Right lobe of liver (tissue), 4 donors: Measurements from ENCODE around the gene NSG1.

Source experiments
- POLR2A ChIP-seq: fragments of 450-650 bp; IDR thresholded peaks from one replicate; pipeline ENCODE4 v1.6.1; 2017; ENCODE audit warnings: antibody characterized with exemption, mild to moderate bottlenecking
- TF ChIP-seq, protein P1 (sequence below), 4 donors: fragments of 200-600 bp in 3 of 4; fragments of 450-650 bp in 1 of 4; IDR thresholded peaks; one replicate each; pipeline versions ENCODE4 v1.5.1 to v1.8.0; 2016 to 2022; ENCODE audit warnings: antibody characterized with exemption in 4 of 4, mild to moderate bottlenecking in 2 of 4
- donor health status: DM: no; HTN: no; CAD: no.
- donor health status: DM: no; HTN: no; CAD: no.
- donor health status: DM: no; HTN: yes; CAD: no.

DNA sequence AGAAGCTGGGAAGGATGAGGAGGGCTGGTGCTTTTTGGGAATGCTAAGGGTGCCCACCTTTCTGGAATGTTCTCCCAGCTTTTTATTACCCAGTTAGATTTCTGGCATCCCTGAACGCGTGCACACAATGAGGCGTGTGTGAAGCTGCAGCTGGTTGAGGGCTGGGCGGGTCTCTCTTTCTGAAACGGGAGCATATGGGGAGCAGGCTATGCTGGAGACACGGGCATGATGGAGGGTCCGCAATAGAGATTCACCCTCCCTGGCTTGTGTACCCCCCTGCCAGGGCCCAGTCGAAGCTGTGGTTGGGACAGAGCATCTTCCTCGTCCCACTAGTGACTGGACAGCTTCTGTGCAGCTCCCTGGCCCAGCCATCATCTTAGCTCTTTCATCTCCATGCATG, 8.5 kb downstream of the NSG1 start:
- TF ChIP-seq POLR2A = no peak
- TF ChIP-seq, protein P1, sequence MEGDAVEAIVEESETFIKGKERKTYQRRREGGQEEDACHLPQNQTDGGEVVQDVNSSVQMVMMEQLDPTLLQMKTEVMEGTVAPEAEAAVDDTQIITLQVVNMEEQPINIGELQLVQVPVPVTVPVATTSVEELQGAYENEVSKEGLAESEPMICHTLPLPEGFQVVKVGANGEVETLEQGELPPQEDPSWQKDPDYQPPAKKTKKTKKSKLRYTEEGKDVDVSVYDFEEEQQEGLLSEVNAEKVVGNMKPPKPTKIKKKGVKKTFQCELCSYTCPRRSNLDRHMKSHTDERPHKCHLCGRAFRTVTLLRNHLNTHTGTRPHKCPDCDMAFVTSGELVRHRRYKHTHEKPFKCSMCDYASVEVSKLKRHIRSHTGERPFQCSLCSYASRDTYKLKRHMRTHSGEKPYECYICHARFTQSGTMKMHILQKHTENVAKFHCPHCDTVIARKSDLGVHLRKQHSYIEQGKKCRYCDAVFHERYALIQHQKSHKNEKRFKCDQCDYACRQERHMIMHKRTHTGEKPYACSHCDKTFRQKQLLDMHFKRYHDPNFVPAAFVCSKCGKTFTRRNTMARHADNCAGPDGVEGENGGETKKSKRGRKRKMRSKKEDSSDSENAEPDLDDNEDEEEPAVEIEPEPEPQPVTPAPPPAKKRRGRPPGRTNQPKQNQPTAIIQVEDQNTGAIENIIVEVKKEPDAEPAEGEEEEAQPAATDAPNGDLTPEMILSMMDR (IDR thresholded peaks at IDR 0.05) = no peak
